Cardiac septum (tissue), 1 donor: ENCODE data around the gene MUC13. TPM values are rescaled to one million over a fixed set of nuclear protein-coding genes. Genes with fewer than 3 reads are reported as not detected.
"Not testable (repeated sequence)": the region's sequence is repeated elsewhere in the genome, so short reads cannot be mapped to it uniquely, and the experiment has no call there.

ENCODE experiments used
- DNase-seq: peaks from one replicate; pipeline ENCODE4 v3.0.0-alpha.2; 2020; ENCODE audit warnings: low spot score
- intact Hi-C: fragments of 100-400 bp; cut with DNase I; formaldehyde crosslinking; loops from one replicate; pipeline ENCODE4 v1.14.0; 2022
- long read RNA-seq: library from polyadenylated mRNA; unstranded; transcript quantifications from one replicate; pipeline ENCODE4 v2.0.0, GENCODE V29; 2021
- total RNA-seq: library from RNA; stranded (reverse); fragmentation: NEBNext Ultra II Directional; extraction: Animal tissue kit (Norgen Biotek cat#: 25700); gene quantifications from one replicate; pipeline ENCODE4 v1.2.1, GENCODE V29; 2021
- donor health status: DM: no; HTN: no; CAD: no.

The MUC13 gene, protein sequence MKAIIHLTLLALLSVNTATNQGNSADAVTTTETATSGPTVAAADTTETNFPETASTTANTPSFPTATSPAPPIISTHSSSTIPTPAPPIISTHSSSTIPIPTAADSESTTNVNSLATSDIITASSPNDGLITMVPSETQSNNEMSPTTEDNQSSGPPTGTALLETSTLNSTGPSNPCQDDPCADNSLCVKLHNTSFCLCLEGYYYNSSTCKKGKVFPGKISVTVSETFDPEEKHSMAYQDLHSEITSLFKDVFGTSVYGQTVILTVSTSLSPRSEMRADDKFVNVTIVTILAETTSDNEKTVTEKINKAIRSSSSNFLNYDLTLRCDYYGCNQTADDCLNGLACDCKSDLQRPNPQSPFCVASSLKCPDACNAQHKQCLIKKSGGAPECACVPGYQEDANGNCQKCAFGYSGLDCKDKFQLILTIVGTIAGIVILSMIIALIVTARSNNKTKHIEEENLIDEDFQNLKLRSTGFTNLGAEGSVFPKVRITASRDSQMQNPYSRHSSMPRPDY
- 0.13 TPM for total RNA-seq
- long read RNA-seq = 0 reads

DNA sequence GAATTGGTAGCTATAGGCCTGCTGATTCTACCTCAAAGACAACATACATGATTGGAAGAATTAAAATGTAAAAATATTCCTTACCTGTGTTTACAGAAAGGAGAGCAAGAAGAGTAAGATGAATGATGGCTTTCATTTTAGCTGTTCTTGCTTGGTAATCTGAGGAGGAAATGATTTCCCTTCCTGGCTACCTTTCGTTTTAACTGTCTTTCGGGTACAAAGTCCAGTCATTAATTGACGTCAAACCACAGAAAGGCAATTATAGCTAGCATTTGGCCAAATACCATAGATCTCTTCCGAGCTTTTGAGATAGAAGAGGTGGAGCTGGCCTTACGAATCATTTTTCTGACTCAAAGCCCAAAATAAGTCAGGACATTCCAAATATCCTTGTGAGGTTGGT is at the start of gene MUC13:
Gene MUC13, minus strand, starts transcription at position 175 of the 400 bp plus-strand sequence. Its CDS starts 39 bp downstream, at position 136.
- no peak for DNase-seq
- intact Hi-C loops = no loop called here

DNA sequence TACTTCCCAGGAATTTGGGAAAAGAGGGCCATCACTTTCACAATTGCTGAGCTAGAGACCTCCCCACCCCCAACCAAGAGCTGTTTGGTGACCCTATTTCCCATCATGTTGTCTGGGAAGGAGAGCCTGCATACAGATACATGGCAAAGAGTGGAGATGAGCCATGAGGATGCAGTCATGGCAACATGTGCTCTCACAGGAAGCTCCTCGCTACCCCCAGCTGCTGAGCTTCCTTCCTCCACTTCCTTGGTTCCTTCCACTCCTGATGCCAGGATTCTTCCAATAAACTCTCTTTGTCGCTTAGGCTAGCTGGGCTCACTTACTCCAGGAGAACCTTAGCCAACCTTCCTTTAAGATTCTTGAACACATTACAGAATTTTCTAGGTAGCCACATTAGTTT is 48.3 kb upstream of the MUC13 start:
- intact Hi-C loops = no loop called here
- no peak for DNase-seq

DNA sequence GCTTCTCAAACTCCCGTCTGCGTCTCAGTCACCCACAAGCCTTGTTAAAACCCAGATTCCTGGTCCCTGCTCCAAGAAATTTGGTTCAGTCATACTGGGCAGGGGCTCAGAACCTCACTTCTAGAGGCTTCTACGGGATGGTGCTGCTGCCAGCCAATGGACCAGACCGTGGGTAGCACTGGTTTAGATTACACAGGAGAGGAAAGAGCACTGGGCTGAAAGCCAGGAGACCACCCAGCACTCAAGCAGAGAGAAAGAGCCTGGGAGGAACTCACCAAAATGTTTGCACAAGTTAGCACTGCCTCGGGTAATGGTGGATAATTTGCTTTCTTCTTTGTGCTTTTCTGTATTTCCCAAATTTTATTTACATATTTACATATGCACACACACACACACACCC is 46.9 kb upstream of the MUC13 start:
- intact Hi-C loops = no loop called here
- DNase-seq = no peak

DNA sequence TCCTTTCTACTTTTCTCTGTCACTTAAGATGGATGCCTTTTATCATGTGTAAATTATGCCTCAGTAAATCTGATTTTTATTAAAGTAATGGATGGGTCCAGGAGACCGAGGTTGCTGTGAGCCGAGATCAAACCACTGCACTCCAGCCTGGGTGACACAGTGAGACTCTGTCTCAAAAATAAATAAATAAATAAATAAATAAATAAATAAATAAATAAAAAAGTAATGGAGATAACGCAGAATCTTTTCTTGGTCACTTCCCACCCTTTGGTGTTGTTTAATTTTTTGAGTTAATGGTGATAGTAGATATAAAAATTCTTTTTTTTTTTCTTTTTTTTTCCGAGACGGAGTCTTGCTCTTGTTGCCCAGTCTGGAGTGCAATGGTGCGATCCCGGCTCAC is 44.1 kb upstream of the MUC13 start:
- no peak for DNase-seq
- intact Hi-C loops = no loop called here

DNA sequence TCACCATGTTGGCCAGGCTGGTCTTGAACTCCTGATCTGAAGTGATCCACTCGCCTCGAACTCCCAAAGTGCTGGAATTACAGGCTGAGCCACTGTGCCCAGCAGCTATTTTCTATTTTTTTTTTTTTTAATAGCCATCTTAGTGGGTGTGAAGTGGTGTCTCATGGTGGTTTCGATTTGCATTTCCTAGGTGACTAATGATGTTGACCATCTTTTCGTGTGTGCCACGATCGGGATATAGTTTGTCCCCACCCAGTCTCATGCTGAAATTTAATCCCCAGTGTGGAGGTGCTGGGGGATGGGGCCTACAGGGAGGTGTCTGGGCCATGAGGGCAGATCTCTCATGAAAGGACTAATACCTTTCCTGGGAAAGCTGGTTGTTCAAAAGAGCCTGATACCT is 41.8 kb upstream of the MUC13 start:
- intact Hi-C loops = no loop called here
- DNase-seq = no peak

DNA sequence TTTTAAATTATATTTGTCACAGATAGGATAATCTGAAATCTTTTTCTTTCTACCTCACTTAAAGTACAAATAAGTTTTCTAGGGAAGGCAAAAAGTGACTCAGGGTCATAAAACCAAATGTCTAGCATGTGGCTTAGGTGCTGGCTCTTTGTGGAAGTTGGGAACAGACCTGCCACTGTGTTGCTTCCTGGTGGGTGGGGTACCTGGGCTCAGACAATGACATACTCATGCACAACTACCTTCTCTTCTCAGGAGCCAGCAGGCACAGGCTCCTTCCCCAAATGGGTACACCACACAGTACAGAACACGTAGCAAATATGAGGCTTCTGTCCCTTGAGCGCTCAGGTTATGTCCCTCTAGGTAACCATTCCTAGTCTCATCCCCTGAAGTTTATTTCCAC is 40.1 kb upstream of the MUC13 start:
- intact Hi-C loops = no loop called here
- no peak for DNase-seq

DNA sequence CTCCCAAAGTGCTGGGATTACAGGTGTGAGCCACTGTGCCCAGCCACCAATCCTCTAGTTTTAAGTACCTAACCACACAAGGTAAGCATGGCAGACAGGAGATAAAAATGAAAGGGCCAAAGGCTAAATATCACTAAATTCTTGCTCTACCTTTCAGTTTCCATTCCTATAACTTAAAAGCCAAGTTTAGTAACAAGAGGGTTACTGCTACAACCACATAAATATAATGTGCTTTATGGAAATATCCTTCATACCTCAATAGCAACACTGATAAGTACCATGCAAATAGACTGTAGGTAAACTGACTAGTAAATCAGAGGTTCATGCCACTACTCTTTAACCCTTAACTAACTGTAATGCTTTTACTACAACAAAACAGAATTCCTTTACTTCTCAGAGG is 38.7 kb upstream of the MUC13 start:
- intact Hi-C loops = no loop called here
- no peak for DNase-seq

DNA sequence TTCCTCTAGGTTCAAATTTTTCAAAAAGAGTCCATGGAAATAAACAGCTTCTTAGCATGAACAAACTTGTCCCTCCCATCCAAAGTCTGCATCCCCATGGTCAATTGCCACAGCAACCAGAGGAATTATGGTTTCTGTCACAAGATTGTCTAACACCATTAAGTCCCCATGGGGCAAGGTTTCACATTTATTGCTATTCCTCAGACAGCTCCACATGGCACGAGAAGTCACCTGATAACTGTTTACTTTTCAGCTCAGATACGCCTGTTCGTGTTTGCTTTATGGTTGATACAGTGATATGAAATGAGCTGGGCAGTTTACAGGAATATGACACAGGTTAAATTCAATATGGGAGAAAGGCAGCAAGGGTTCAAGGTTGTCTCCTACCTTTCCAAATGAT is 37.9 kb upstream of the MUC13 start:
- no peak for DNase-seq
- intact Hi-C loops = no loop called here

DNA sequence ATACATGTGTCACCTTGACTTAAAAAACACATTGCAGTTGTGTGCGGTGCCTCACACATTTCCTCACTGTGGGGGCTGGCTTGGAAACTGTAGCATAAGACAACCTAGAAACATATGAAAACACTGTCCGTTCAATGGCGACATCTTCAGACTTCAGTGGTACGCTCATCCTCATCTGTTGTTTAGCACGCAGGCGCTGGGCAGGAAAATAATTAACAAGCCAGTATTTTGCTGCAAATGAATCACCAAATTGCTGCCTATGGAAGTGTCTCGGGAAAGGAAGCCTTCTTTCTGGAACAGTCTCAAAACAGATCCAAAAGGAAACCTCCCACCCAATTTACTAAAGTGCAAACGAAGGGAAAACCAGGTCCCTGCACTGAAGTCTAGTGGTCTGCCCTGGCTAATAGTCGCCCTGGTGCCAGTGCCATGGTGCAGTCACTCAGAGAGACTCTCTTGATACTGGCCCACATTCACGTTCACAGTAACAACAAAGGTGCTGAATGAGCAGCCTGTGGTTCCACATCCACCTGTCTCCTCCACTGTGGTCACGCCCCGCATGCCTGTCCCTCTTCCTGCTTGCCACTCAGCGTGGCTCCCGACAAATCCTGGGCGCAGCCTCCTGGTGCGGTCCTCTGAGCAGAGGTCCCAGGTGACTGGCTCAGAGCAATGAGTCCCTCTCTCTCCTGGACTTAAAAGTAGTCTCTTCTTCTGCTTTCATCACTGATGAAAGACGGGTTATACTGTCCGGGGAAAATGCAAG is 35.6 kb upstream of the MUC13 start:
- DNase-seq = no peak
- intact Hi-C loops = no loop called here

DNA sequence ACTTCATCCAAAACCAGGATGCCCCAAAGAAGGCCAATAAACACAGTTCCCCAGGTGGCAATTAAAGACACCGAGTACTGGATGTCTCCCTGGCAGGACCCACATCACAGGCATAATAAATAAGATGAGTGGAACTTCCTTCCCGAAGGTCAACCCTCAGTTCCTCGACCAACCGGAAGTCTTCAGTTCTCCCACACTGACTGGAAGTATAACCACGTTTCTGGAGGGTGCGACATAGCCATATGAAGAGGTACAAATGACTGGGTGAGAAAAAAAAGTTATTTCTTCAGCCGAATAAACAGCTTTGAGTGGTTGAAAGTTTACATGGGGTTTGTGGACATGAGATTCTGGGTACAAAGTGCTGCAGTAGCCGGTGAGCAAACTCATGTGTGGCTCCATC is 34.6 kb upstream of the MUC13 start:
- intact Hi-C loops = no loop called here
- DNase-seq = no peak

DNA sequence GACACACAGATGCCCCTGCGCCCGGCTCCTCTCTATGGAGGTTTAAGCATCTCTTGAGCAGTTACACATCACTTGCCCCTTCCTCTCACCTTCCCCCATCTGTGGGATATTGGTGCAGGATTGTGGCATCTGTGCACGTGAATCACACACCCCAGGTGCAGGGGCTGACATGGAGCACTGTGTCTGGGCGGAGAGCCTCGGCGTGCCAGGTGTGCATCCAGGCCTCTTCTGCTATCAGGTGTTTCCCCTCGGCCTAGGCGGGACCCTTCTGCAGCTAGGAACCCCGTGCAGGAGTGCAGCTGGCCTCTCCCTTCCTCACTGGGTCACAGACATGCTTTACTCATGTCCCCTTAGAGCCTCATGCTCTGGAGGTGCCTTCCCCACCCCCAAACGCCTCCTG is 33.4 kb upstream of the MUC13 start:
- DNase-seq = no peak
- intact Hi-C loops = no loop called here

DNA sequence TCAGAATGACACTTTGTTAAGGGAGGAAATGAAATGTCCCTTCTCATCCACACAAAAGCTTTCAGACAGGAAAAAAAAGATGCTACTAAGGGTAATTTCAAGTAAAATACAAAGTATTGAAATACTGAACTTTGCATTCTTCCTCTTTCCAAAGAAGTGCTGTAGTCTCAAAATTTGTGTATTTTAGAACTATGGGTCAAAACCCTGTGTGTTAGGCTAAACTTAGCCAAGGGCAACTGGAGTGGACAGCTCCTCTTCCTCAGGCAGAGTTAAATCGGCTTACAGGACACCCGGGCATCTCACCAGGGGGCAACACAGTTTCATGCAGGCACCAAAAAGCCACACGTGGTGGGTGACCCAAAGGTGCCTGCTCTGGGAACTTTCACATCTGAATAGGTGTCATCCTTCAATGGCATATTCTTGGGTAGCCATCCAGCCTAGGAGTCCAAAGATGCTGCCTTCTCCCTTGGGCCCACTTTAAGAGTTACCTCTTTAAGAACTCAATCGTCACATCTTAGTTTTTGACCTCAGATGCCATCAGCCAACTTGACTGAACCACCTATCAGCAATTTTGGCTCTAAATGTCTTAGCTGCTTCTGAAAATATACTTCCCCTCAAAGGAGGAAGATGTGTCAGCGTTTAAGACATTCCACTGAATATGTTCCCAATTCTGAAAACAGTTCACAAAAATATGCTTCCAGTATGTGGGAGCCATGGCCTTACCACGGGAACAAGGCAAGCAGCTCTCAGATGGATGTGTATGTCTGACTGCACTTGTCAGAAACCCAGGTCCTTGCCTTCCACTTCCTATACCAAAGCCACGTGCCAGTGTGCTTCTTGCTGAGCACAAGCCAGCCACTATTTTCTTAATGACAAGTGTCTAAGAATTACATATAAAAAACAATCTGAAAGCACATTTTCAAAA is 32.2 kb upstream of the MUC13 start:
- intact Hi-C loops = no loop called here
- no peak for DNase-seq

DNA sequence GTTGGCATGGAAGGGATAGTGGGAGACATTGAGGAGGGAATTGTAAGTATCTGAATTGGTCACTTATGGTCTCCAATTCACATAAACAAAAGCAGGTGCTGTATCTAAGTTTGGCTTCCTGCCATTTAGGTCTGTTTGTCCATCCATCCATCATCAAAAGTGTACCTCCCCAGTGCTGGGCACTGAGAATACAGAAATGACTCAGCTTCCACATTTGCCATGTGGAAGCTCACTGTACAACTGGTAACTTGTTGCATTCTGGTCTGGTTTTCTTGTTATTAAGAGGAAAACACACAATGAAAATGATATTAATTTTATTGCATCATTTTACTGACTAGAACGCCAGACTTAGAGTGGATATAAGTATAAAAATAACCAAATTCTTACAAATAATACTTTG is 30.9 kb upstream of the MUC13 start:
- intact Hi-C loops = no loop called here
- DNase-seq = no peak

DNA sequence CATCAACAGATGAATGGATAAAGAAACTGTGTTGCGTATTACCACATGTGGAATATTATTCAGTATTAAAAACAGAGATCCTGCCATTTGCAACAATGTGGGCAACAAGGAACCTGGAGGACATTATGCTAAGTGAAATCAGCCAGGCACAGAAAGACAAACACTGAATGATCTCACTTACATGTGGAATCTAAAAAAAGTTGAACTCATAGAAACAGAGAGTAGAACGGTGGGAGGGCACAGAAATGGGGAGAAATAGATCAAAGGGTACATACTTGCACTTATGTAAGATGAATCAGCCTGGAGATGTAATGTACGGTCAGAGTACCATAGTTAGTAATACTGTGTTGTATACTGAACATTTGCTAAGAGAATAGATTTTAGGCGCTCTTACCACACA is 29.8 kb upstream of the MUC13 start:
- DNase-seq = no peak
- intact Hi-C loops = no loop called here

DNA sequence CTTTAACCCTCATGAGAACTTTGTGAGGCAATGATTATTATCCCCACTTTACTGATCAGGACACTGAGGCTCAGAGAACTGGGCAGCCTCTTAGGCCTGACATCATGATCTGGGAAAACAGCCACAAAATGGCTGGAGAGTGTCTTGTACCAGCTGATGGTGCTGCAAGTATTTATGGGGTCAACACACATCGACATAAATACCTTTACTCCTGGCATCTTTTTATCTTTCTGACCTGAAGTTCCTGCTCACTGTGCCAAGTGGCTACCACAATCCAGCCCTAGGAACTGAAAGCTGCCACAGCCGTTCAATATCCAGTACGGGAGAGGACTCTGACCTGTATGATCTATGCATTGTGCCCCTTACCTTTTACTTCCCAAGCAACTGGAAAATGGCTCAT is 29.2 kb upstream of the MUC13 start:
- DNase-seq = no peak
- intact Hi-C loops = no loop called here

DNA sequence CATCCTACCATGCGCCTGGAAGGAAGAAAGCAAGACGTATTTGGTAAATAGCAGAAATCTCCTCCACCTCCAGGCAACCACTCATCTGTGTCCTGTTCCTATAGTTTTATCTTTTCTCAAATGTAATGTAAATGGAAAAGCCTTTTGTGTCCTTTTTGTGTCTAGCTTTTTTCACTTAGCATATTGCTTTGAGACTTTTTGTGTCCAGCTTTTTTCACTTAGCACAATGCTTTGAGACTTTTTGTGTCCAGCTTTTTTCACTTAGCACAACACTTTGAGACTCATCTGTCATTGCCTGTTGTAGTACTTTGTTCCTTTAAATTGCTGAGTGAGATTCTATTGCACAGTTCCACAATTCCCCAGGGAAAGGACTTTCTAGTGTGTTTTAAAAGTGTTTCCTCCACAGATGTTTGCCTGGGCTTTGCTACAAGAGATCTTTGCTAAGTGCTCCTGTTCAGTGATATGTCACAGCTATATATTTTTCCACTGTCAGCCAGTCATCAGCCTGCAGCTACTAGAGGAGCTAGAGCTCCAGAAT is 27.9 kb upstream of the MUC13 start:
- intact Hi-C loops = no loop called here

DNA sequence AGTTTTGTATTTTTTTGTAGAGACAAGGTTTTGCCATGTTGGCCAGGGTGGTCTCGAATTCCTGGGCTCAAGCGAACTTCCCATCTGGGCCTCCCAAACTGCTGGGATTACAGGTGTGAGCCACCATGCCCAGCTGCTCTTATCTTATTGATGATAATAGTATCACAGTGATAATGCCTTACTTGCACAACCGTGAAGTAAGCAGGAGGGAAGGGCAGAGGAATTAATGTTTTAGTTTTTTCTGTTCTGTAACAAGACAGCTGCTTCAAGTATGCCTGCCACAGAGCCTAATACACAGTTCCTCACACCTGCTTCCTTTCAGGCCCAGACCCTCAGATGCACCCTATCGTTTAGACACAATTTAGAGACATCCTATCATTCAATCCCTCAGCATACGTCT is 26.1 kb upstream of the MUC13 start:
- intact Hi-C loops = no loop called here
- DNase-seq = no peak

More for the DNA sequence above, 27.9 kb upstream of the MUC13 start:
- no peak for DNase-seq

DNA sequence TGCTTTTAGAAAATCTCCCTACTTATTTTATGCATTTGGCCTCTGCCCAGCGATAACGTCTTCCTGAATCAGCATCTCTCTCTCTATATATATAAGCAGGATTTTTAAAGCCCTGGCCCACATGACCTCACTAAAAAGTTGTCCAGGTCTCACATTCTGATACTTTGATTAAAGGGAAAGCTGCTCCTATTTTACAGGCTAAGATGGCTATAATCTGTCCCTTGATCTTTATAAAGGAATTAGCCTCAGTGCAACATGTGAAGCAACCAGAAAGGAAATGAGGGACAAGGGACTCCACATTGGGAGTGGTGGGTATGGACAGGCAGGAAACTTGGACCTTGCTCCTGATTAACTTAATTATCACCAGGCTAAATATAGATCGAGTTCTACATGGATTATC is 25.6 kb upstream of the MUC13 start:
- no peak for DNase-seq
- intact Hi-C loops = no loop called here

DNA sequence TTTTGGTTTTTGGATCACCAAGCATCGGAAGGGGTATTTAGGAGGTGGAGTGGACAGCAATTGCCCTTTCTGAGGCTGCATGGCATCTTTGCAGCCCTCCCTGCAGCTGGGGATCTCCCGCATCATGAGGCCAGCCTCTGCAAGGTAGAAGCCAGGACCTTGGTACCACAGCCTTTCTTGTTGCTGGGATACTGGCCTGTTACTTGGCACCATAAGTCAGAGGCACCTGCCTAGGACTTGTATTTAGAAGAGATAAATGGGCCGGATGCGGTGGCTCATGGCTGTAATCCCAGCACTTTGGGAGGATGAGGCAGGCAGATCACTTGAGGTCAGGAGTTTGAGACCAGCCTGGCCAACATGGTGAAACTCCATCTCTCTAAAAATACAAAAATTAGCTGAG is 23.4 kb upstream of the MUC13 start:
- intact Hi-C loops, DNase-seq: not testable (repeated sequence)
